SK-N-SH (cell line): ENCODE results near the gene PTPN12.

Source experiments
- EP300 ChIP-seq, 2 experiments: IDR thresholded peaks; 2 replicates each; pipeline versions ENCODE4 v1.4.0 to v1.6.1; 2012; ENCODE audit warnings: borderline replicate concordance in 1 of 2, low read depth in 1 of 2, low read length in 1 of 2
- RAD21 ChIP-seq: IDR thresholded peaks from 2 replicates; pipeline ENCODE4 v1.6.1; 2012; ENCODE audit warnings: mild to moderate bottlenecking, low read length
- TF ChIP-seq, protein P1 (sequence below): fragments of 200-600 bp; sonication (generic); IDR thresholded peaks from 2 replicates; pipeline ENCODE4 v1.6.1; 2017; ENCODE audit warnings: antibody characterized with exemption, mild to moderate bottlenecking, moderate library complexity
- TF ChIP-seq, protein P2 (sequence below): fragments of 150-350 bp; IDR thresholded peaks from 2 replicates; pipeline ENCODE4 v1.6.1; 2017; ENCODE audit warnings: antibody characterized with exemption, low read length, low read depth, borderline replicate concordance

DNA sequence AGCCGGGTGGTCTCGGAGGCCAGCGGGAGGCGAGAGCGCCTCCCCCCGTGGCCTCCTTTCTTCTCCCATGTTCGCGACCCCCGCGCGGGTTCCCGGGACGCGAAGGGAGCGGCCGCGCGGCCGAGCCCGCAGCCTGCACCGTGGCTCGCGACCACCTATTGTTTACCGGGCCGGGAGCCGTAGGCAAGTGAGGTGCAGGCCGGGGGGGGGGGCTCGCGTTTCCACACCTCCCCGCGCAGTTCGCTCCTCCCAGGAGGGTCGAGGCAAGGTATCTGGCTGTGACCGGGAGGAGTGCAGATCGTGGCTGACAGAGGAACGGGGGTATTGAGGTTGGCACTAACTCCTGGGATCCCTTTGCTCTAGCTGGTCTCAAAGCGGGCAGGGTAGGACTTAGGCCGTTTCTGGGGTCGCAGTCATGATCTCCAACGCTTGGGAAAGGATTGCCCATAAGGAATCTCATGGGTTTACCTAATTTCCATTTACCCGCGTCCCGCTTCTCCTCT, 734 bp downstream of the PTPN12 start:
- TF ChIP-seq, protein P1, sequence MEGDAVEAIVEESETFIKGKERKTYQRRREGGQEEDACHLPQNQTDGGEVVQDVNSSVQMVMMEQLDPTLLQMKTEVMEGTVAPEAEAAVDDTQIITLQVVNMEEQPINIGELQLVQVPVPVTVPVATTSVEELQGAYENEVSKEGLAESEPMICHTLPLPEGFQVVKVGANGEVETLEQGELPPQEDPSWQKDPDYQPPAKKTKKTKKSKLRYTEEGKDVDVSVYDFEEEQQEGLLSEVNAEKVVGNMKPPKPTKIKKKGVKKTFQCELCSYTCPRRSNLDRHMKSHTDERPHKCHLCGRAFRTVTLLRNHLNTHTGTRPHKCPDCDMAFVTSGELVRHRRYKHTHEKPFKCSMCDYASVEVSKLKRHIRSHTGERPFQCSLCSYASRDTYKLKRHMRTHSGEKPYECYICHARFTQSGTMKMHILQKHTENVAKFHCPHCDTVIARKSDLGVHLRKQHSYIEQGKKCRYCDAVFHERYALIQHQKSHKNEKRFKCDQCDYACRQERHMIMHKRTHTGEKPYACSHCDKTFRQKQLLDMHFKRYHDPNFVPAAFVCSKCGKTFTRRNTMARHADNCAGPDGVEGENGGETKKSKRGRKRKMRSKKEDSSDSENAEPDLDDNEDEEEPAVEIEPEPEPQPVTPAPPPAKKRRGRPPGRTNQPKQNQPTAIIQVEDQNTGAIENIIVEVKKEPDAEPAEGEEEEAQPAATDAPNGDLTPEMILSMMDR: no peak
- no peak for TF ChIP-seq RAD21
- TF ChIP-seq EP300 (IDR thresholded peaks at IDR 0.05; ENCODE audit: borderline replicate concordance in 1 of 2, low read depth in 1 of 2, low read length in 1 of 2): no peak
- TF ChIP-seq, protein P2, sequence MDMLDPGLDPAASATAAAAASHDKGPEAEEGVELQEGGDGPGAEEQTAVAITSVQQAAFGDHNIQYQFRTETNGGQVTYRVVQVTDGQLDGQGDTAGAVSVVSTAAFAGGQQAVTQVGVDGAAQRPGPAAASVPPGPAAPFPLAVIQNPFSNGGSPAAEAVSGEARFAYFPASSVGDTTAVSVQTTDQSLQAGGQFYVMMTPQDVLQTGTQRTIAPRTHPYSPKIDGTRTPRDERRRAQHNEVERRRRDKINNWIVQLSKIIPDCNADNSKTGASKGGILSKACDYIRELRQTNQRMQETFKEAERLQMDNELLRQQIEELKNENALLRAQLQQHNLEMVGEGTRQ: no peak
